ENCODE data around the gene ZNF569.

DNA sequence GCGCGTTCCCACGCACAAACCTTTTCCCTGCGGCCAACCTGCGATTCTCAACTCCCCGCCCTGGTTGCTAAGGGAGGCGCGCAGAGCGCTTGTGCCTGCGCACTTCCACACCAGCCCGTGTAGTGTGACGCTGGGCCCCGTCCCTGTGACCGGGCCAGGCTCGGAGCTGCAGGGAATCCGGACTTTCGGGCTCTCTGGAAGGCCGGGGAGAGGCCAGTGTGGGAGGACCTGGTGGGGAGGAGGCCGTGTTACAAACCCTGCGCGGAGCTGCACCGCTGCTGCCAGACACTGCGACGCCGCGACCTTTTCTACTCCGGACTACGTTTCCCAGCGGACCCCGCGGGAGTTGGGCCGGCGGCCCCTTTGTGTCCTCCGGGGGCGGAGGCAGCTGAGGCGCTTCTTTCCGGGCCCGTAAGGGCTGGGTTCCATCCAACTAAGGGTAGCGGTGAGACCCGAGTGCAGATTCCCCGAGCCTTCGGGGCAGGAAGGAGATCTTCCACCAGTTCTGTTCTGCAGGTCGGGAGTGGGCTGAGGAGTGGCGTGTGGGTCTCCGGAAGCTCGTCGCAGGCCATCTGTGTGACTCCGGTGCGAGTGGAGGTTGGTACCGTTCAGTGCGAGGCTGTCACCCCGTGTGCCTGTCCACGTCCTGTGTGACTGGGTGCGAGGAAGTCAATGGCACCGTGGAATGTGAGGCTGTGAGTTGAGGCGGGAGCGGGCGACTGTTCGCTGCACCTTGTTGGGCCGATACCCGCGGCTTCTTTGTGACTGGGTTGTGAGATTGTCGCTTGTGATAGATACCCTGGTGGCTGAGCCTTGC is 1.9 kb upstream of the ZNF569 start, which contains the start of gene ZNF570:
- TF ChIP-seq ASH2L (IDR thresholded peaks at IDR 0.05; ENCODE audit: low read length) (peak; percentile 77), BACH1 (IDR thresholded peaks at IDR 0.05; ENCODE audit: low read length) (peak; percentile 25; the same call in 1 of the 2 replicates), NRF1 (IDR thresholded peaks at IDR 0.05; ENCODE audit: low read depth, low read length) (no peak), JUND (IDR thresholded peaks at IDR 0.05; ENCODE audit: low read length) (no peak), POLR2AphosphoS5 (IDR thresholded peaks at IDR 0.05; ENCODE audit: low read depth, low read length) (no peak), RFX5 (IDR thresholded peaks at IDR 0.05; ENCODE audit: borderline replicate concordance, low read depth, low read length) (no peak), EZH2 (IDR thresholded peaks at IDR 0.05; ENCODE audit: low read depth, low read length, severe bottlenecking) (no peak), CEBPB (IDR thresholded peaks at IDR 0.05; ENCODE audit: low read depth, low read length) (no peak), ZNF274 (IDR thresholded peaks at IDR 0.05; ENCODE audit: borderline replicate concordance, extremely low read depth, low read length) (no peak), SP1 (IDR thresholded peaks at IDR 0.05; ENCODE audit: low read depth, low read length) (no peak), GTF2F1 (IDR thresholded peaks at IDR 0.05; ENCODE audit: borderline replicate concordance, low read depth, low read length) (no peak)
- TF ChIP-seq, protein P1, sequence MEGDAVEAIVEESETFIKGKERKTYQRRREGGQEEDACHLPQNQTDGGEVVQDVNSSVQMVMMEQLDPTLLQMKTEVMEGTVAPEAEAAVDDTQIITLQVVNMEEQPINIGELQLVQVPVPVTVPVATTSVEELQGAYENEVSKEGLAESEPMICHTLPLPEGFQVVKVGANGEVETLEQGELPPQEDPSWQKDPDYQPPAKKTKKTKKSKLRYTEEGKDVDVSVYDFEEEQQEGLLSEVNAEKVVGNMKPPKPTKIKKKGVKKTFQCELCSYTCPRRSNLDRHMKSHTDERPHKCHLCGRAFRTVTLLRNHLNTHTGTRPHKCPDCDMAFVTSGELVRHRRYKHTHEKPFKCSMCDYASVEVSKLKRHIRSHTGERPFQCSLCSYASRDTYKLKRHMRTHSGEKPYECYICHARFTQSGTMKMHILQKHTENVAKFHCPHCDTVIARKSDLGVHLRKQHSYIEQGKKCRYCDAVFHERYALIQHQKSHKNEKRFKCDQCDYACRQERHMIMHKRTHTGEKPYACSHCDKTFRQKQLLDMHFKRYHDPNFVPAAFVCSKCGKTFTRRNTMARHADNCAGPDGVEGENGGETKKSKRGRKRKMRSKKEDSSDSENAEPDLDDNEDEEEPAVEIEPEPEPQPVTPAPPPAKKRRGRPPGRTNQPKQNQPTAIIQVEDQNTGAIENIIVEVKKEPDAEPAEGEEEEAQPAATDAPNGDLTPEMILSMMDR (IDR thresholded peaks at IDR 0.05; ENCODE audit: control extremely low read depth in 1 of 3, insufficient read depth in 1 of 3, low read depth in 1 of 3, low read length in 3 of 3): no peak

All from H1 (cell line).